Mammary epithelial cell (primary cell): Measurements from ENCODE around the gene C2CD4C.

ENCODE experiments used
- EZH2 ChIP-seq: IDR thresholded peaks from 2 replicates; pipeline ENCODE4 v1.6.1; 2012; ENCODE audit warnings: low read length, inconsistent platforms, borderline replicate concordance
- TF ChIP-seq, protein P1 (sequence below), 2 donors: IDR thresholded peaks in 1 of 2; conservative IDR thresholded peaks in 1 of 2; 2 replicates each; pipeline ENCODE4 v1.5.1; 2011 to 2012; ENCODE audit warnings: inconsistent platforms in 2 of 2, low read length in 2 of 2, mild to moderate bottlenecking in 2 of 2, control low read depth in 1 of 2, low read depth in 1 of 2; ENCODE audit not compliant: insufficient read depth in 1 of 2; ENCODE audit errors: extremely low read depth in 1 of 2

DNA sequence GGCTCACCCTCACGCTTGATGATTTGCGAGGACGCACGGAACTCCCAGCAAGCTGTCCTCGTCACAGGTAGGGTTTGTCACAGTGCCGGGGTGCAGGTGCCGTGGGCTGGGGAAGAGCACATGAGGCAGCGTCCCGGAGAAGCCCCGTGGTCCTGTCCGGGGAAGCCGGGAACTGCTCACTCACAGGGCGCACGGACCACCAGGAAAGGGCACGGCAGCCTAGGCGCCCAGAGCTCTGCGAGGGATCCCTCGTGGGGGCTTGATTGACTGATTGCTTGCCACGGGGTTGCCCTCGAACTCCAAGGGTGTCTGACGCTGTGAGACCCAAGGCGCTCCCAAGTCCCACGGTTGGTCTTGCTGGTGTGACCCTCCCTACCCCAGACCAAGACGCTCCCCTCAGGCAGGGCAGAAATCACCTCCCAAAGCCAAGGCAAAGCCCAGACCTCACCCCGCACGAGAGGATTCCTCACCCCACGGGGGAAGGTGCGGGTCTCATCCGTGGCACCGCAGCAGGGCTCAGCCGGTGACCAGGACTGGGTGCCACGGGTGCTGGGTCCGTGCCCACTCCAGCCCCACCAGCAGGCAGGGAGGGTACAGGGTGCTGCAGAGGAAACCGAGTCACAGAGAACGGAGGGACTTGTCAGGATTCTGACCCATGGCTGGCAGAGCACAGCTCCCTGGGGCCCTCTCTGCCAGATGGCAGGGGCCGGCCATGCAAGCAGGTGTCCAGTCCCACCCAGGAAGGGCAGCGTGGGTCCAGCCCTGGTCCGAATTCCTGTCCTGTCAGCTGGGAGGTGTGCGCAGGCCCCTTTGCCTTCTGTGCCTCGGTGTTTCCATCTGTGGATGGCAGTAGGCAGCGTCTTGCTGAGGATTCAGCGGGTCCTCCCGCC, 7.7 kb downstream of the C2CD4C start:
- TF ChIP-seq, protein P1, sequence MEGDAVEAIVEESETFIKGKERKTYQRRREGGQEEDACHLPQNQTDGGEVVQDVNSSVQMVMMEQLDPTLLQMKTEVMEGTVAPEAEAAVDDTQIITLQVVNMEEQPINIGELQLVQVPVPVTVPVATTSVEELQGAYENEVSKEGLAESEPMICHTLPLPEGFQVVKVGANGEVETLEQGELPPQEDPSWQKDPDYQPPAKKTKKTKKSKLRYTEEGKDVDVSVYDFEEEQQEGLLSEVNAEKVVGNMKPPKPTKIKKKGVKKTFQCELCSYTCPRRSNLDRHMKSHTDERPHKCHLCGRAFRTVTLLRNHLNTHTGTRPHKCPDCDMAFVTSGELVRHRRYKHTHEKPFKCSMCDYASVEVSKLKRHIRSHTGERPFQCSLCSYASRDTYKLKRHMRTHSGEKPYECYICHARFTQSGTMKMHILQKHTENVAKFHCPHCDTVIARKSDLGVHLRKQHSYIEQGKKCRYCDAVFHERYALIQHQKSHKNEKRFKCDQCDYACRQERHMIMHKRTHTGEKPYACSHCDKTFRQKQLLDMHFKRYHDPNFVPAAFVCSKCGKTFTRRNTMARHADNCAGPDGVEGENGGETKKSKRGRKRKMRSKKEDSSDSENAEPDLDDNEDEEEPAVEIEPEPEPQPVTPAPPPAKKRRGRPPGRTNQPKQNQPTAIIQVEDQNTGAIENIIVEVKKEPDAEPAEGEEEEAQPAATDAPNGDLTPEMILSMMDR (conservative IDR thresholded peaks at IDR 0.05 in 1 of 2, IDR thresholded peaks at IDR 0.05 in 1 of 2; ENCODE audit: extremely low read depth in 1 of 2, insufficient read depth in 1 of 2, low read depth in 1 of 2, low read length in 2 of 2), result no peak
- TF ChIP-seq EZH2, result no peak
